Activated T-cell treated with anti-CD3 and anti-CD28 coated beads, Interleukin-2, amount 50 U/mL, for 24 hours (primary cell): ENCODE results near the gene EPHA4.
"Not testable (repeated sequence)": the region's sequence is repeated elsewhere in the genome, so short reads cannot be mapped to it uniquely, and the experiment has no call there.

ENCODE experiments used
- DNase-seq: peaks from one replicate; pipeline ENCODE4 v3.0.0-alpha.2; 2020
- H3K27ac Mint-ChIP-seq: 2 replicates; pipeline ENCODE4 v1.8.0; 2020; ENCODE audit warnings: mild to moderate bottlenecking, mixed read lengths
- H3K27me3 Mint-ChIP-seq: 2 replicates; pipeline ENCODE4 v1.8.0; 2020; ENCODE audit warnings: mixed read lengths
- H3K36me3 Mint-ChIP-seq: 2 replicates; pipeline ENCODE4 v1.8.0; 2020; ENCODE audit warnings: low read depth, mixed read lengths
- H3K4me1 Mint-ChIP-seq: 2 replicates; pipeline ENCODE4 v1.8.0; 2020; ENCODE audit warnings: low read depth, mixed read lengths
- H3K4me3 Mint-ChIP-seq: 2 replicates; pipeline ENCODE4 v1.8.0; 2020; ENCODE audit warnings: mild to moderate bottlenecking, moderate library complexity, mixed read lengths
- H3K9me3 Mint-ChIP-seq: 2 replicates; pipeline ENCODE4 v1.8.0; 2020; ENCODE audit warnings: mixed read lengths

EPHA4 gene

DNA sequence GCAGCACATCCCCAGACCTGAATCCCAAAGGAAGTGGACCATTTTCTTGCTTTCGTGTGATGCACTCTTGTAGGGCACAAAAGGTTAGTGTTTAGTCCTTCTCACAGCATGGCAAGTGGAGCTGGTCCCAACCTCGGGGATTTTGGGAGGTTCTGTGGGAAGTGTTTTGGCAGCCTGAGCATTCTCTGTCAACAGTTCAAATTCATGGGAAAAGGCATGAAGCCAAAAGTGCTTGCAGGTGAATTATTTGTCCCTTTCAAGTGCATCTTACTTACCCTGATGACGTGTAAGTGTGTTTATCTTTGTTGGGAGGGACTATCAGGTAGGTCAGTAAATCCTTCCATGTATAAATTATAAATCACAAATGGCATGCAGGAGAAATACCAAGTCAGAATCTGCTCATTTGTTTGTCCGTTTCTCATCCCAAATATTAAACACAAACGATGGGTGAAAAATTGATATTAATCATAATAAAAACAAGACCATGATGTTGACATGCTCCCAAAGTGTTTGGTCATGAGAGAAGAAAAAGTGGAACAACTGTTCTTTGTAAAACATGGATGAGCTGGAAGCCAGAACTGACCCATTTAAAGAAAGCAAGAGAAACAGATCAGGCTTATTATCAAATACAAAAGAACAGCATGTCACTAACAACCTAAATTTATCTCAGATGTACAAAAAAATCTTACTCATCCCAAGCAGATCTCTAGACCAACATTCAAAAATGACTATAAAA, 57.6 kb downstream of the EPHA4 start:
- H3K27me3 Mint-ChIP-seq = no peaks in the 10 kb centered on the region
- no peaks in the 10 kb centered on the region for H3K36me3 Mint-ChIP-seq
- no peak overlapping the region for H3K27ac Mint-ChIP-seq
- no peak overlapping the region for H3K4me3 Mint-ChIP-seq
- no peak for DNase-seq
- peaks cover 7% of the 10 kb centered on the region for H3K4me1 Mint-ChIP-seq
- H3K9me3 Mint-ChIP-seq = no peaks in the 10 kb centered on the region

DNA sequence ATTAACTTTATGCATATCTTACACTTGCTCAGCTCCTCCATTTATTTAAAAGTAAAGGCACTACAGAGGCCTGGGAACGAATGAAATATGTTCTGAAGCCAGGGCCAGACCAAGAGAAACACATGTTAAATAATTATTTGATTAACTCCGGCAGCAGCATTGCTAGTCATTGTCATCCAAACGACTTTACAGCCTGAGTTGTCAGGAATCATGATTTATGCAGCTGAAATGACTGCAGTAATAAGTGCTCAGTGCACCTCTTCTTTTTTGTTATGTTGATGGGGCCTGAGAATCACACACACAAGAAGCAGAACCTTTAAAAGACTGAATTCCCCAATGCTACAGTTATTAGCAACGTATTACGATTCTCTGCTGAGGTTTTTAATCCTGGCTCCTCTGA, 58.9 kb downstream of the EPHA4 start:
- peaks cover 7% of the 10 kb centered on the region for H3K4me1 Mint-ChIP-seq
- no peak overlapping the region for H3K27ac Mint-ChIP-seq
- H3K4me3 Mint-ChIP-seq = no peak overlapping the region
- DNase-seq = no peak
- no peaks in the 10 kb centered on the region for H3K27me3 Mint-ChIP-seq
- H3K36me3 Mint-ChIP-seq = no peaks in the 10 kb centered on the region
- no peaks in the 10 kb centered on the region for H3K9me3 Mint-ChIP-seq

DNA sequence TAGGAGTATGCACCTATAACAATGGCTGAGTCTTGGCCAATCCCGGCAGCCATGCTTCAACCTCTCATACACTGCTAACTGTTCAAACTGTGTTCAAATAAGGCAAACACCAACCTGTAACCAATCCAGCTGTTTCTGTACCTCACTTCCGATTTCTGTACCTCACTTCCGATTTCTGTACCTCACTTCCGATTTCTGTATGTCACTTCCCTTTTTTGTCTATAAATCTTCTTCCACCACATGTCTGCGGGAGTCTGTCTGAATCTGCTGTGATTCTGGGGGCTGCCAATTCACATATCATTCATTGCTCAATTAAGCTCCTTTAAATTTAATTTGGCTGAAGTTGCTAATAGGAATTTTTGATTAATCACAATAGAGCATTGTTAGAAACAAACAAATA, 60.8 kb downstream of the EPHA4 start:
- H3K4me1 Mint-ChIP-seq, H3K36me3 Mint-ChIP-seq, H3K4me3 Mint-ChIP-seq, H3K9me3 Mint-ChIP-seq, H3K27me3 Mint-ChIP-seq, DNase-seq, H3K27ac Mint-ChIP-seq: not testable (repeated sequence)

DNA sequence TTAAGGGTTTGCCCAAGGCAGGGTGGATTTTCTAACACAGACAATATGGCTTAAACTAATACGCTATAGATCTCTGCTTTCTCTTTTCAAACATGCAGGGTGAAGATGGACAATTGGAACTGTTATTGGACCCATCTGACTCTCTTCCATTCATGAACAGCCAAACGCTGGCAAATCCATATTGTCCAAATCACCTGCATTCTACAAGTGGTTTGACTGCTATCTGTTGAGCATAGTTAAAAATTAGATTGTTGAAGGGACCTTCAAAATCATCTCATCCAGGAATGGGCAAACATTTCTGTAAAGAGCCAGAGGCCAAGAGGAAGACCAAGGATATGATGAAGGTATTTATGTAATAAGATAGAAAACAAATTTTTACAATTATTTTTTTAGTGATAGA, 65.6 kb downstream of the EPHA4 start:
- H3K27ac Mint-ChIP-seq = no peak overlapping the region
- no peak for DNase-seq
- H3K4me3 Mint-ChIP-seq = no peak overlapping the region
- H3K36me3 Mint-ChIP-seq = no peaks in the 10 kb centered on the region
- H3K9me3 Mint-ChIP-seq = no peaks in the 10 kb centered on the region
- peaks cover 19% of the 10 kb centered on the region for H3K4me1 Mint-ChIP-seq
- no peaks in the 10 kb centered on the region for H3K27me3 Mint-ChIP-seq

DNA sequence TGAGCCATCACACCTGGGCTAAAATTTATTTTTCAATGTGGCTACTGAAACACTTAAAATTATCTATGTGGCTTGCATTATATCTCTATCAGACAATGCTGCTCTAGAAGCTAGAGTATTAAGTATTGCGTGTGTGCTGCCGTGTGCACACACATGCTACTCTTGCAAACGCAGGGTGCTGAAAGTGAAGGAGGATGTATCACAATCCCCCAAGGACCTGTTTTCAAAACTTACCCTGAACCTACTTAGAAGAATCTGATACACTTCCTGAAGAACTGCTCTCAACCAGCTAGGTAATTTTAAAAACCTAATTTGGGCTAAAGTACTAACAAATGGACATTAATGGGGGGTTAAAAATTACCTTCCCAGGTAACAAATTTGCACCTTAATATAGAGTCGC, 66.5 kb downstream of the EPHA4 start:
- no peak overlapping the region for H3K4me3 Mint-ChIP-seq
- DNase-seq = no peak
- no peaks in the 10 kb centered on the region for H3K27me3 Mint-ChIP-seq
- peaks cover 19% of the 10 kb centered on the region for H3K4me1 Mint-ChIP-seq
- no peaks in the 10 kb centered on the region for H3K9me3 Mint-ChIP-seq
- H3K36me3 Mint-ChIP-seq = no peaks in the 10 kb centered on the region
- no peak overlapping the region for H3K27ac Mint-ChIP-seq

DNA sequence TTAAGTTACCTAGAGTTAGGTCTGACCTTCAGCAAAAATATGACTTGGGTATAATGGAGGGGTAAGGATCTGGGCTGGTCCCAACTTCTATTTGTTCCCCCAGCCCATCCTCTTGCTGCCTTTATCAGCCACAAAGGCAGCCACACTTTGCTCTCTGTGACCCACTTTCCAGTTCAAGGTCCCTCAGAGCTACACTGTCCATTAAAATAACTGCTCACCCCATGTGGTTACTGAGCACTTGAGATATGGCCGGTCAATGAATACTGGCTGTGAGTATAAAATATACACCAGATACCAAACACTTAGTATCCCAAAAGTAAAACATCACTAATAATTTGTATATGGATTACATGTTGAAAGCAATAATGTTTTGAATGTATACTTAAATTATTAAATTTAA, 67.2 kb downstream of the EPHA4 start:
- Mint-ChIP-seq H3K4me1 (peaks cover 22% of the 10 kb centered on the region), H3K36me3 (no peaks in the 10 kb centered on the region), H3K9me3 (no peaks in the 10 kb centered on the region), H3K4me3 (no peak overlapping the region), H3K27ac (no peak overlapping the region), H3K27me3 (no peaks in the 10 kb centered on the region)
- no peak for DNase-seq

DNA sequence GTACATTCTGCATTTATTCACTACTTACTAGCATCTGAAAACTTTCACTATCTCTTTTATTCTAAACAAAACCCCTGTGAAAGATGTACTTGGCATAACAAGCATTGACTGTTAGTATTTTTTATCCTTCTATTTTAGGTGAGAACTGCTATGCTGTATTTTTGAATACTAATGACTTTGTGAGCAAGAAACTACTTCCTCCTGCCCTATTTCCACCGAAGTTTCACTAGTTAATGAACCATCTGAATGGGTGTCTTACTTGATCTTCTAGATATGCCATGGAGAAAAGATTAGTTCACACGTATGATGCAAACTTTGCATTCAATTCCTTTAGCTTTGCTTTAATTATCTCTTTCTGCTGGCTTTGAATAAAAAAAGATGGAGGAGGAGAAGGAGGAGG, 68.1 kb downstream of the EPHA4 start:
- Mint-ChIP-seq H3K36me3 (no peaks in the 10 kb centered on the region), H3K27ac (no peak overlapping the region), H3K9me3 (no peaks in the 10 kb centered on the region), H3K4me1 (peaks cover 22% of the 10 kb centered on the region), H3K4me3 (no peak overlapping the region), H3K27me3 (no peaks in the 10 kb centered on the region)
- DNase-seq = no peak

DNA sequence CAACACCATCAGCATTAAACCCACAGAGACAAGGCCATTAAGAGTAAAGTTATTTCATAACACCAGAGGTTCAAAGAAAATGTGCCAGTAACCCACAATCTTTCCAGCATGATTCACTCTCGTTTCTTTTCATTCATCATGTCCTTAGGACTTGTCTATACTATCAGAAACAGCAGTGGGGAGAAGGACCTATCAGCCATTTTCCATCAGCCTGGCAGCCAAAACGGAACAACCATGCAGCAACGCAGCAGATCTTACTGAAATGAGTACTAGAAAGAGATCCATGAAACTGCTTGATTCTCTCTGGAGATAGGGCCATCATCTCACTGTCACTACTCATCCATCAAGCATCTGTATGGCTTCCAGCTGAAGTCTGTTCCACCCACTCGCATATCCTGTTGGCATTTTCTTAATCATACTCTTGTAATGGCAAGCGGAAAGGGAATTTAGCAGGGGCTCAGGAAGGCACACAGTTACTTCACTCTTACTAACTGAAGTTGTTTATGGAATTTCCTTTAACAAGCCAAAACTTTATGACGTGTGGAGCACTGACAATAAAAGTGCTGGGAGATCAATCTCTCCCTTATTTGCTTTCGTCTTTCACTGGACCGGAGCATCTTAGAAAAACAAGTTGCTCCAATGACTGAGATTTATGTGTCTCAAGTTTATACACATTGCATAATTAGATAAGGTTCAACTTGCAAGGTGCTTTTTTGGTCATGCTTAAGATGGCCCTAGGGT, 69.7 kb downstream of the EPHA4 start:
- peak overlapping the region; percentile 83 for H3K27ac Mint-ChIP-seq
- H3K4me1 Mint-ChIP-seq = peaks cover 24% of the 10 kb centered on the region
- no peaks in the 10 kb centered on the region for H3K27me3 Mint-ChIP-seq
- DNase-seq = no peak
- no peak overlapping the region for H3K4me3 Mint-ChIP-seq
- H3K36me3 Mint-ChIP-seq = no peaks in the 10 kb centered on the region
- no peaks in the 10 kb centered on the region for H3K9me3 Mint-ChIP-seq

DNA sequence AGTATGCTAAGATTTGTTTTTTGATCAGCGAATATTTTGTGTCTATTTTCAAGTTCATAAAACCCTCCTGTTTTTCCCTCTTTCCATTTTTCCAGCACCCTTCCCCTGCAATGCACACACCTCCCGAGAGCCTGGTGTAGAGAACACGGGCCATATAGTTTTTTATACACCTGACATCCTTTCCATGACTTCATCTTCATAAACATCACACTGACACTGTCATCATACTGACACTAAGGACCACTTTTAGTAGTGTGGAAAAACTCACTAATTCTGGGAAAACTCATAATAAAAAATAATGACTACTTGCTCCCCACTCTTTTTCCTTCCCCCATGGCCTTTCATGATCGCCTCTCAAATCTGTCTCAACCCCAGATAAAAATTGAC, 70.2 kb downstream of the EPHA4 start:
- Mint-ChIP-seq H3K36me3 (peaks cover 3% of the 10 kb centered on the region), H3K4me3 (no peak overlapping the region), H3K9me3 (no peaks in the 10 kb centered on the region), H3K27ac (peak overlapping the region; percentile 83), H3K27me3 (no peaks in the 10 kb centered on the region), H3K4me1 (peaks cover 24% of the 10 kb centered on the region)
- DNase-seq = no peak

DNA sequence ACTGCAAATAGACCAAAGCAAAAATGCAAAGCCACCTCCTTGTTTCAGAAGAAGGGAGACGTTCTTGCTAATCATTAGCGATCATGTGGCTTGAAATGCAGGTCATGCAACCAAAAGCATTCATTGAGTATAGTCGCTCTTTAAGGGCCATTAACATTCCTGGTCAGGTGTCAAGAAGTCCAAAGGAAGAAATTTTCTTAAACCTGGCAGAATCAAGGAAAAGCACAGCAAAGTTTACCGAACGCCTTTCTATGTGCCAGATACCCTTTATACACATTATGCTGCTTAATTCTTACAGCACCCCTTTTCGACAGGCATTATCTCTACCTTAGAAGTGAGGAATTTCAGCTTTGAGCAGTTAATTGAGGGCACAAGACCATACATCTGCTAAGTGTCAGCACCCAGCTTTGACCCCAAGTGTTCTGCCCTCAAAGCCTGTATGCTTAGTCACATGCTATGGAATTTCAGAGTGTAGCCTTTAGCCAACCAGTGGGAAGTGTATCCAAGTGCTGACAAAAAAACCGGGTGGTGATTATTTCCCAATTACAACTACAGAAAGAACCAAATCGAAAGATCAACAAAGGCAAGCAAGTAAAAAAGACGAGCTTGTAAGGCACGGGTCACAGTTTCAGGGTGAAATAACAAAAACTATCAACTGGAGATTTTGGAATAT, 70.8 kb downstream of the EPHA4 start:
- no peaks in the 10 kb centered on the region for H3K27me3 Mint-ChIP-seq
- H3K36me3 Mint-ChIP-seq = peaks cover 4% of the 10 kb centered on the region
- no peaks in the 10 kb centered on the region for H3K9me3 Mint-ChIP-seq
- no peak overlapping the region for H3K4me3 Mint-ChIP-seq
- peaks cover 24% of the 10 kb centered on the region for H3K4me1 Mint-ChIP-seq
- H3K27ac Mint-ChIP-seq = peak overlapping the region; percentile 20
- DNase-seq = no peak

DNA sequence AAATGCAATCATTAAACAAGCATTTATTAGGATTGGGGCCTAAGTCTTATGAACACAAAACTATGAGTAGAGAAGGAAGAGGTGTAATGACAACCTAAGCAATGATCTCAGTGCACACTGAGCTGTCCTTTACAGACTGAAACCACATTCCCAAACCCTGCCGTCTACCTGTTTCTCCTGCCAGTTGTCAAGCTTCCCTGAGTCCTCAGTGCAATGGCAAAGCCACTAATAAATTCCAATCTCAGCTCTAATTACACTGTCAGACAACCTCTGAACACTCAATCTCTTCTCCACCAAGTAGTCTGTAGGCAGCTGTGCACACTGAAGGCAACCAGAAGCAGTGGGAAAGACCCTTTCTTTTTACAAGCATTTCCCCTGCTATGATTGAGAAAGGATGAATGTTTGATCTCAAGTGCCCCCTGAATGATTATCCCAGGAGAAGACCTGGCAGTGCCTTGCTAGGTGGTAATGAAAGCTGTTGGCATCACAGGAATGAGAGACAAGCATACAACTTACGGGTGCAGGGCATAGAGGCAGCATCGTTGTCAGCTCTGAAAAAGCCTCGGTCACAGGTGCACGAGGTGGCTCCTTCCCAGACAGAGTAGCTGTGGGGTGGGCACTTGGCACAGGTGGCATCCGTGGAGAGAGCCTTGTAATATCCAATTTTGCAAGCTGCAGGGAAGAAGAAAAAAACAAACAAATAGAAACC, 71.4 kb downstream of the EPHA4 start:
- Mint-ChIP-seq H3K27ac (no peak overlapping the region), H3K9me3 (no peaks in the 10 kb centered on the region), H3K4me3 (no peak overlapping the region), H3K36me3 (peaks cover 4% of the 10 kb centered on the region), H3K4me1 (peaks cover 24% of the 10 kb centered on the region), H3K27me3 (no peaks in the 10 kb centered on the region)
- no peak for DNase-seq

DNA sequence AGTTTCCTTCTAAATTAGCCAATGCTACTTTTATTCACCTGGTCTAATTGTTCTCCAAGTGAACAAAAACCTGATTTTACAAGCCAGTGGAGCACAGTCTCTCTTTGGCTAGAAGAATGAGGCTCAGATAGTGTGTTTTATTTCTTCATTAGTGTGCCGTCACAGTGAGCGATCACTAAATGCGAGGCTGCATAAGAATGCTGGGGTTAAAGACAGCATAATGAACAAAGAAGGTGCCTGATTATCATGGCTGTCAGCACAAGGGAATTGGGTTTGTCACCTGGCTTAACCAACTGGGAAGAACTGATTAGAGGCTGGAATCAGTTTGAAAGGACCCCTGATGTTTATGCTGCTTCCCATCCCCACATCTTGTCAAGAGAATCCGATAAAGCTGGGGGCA, 76.4 kb downstream of the EPHA4 start:
- no peak for DNase-seq
- Mint-ChIP-seq H3K4me1 (peaks cover 6% of the 10 kb centered on the region), H3K9me3 (no peaks in the 10 kb centered on the region), H3K4me3 (no peak overlapping the region), H3K27me3 (no peaks in the 10 kb centered on the region), H3K36me3 (peaks cover 17% of the 10 kb centered on the region), H3K27ac (no peak overlapping the region)

DNA sequence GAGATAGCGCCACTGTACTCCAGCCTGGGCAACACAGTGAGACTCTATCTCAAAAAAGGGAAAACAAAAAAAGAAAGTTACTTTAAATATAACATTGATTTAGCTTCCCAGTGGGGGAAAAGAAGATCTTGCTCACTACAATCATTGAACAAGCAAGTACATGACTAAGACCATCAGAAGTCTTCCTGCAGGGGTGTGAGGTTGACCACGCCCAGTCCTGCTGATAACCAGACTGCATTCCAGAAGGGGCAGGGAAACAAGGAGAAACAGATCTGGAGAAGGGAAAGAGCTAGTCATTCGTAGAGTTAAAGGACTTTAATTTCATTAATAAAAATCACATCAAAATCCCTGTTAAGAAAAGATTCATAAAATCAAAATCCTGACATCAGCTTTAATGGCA, 77.5 kb downstream of the EPHA4 start:
- Mint-ChIP-seq H3K27me3 (no peaks in the 10 kb centered on the region), H3K27ac (no peak overlapping the region), H3K9me3 (no peaks in the 10 kb centered on the region), H3K4me1 (peaks cover 1% of the 10 kb centered on the region), H3K4me3 (no peak overlapping the region), H3K36me3 (peaks cover 17% of the 10 kb centered on the region)
- no peak for DNase-seq

DNA sequence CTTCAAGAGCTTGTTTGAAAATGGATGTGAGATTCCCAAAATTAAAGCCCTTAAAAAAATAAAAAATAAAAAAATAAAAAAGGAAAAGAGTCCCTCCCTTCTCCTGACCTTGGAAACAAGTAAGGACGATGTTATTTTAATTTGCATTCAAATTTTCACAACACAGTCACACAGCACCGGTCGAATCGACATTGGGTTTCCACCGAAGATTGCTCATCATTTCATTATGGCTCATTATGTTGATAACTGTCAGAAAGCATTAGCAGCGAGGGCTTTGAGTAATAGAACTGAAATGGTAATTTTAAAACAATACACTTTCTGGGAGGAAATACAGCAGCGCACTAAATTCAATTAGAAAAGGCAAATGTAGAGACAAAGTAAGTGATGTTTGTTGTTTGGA, 78.7 kb downstream of the EPHA4 start:
- Mint-ChIP-seq H3K27me3 (no peaks in the 10 kb centered on the region), H3K9me3 (no peaks in the 10 kb centered on the region), H3K27ac (no peak overlapping the region), H3K4me3 (no peak overlapping the region), H3K36me3 (peaks cover 17% of the 10 kb centered on the region), H3K4me1 (peaks cover 1% of the 10 kb centered on the region)
- DNase-seq = no peak

DNA sequence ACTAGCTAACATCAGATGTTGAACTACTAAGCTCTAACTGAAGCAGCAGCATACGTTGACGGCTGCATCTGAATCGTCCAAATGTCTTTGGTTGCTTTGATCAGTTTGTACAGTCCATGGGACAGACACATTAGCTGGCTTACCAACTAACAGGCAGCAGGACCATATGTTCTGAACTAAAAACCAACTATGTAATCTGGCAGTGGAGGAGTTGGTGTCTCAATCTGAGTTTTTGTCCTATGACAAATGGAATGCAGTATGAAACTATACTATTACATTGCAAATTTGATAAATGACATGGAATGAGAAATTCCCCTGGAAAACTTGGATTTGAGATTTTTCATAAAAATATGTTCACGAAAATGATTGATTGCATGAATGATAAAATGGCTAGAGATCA, 79.5 kb downstream of the EPHA4 start:
- Mint-ChIP-seq H3K4me1 (no peaks in the 10 kb centered on the region), H3K36me3 (peaks cover 17% of the 10 kb centered on the region), H3K4me3 (no peak overlapping the region), H3K27me3 (no peaks in the 10 kb centered on the region), H3K27ac (no peak overlapping the region), H3K9me3 (no peaks in the 10 kb centered on the region)
- DNase-seq = no peak
